HepG2 (cell line): ENCODE measurements around the gene COMT. TPM values are rescaled to one million over a fixed set of nuclear protein-coding genes. Genes with fewer than 3 reads are reported as not detected.

Experiments used
- ARID5B ChIP-seq: IDR thresholded peaks from 2 replicates; pipeline ENCODE4 v1.4.0; 2020; ENCODE audit warnings: mild to moderate bottlenecking, missing genetic modification reagents
- GABPB1 ChIP-seq: IDR thresholded peaks from 2 replicates; pipeline ENCODE4 v1.6.1; 2016; ENCODE audit warnings: mild to moderate bottlenecking, missing genetic modification reagents, moderate library complexity, missing compliant biosample characterization
- KIAA2018 ChIP-seq: sonication (generic); formaldehyde crosslinking; IDR thresholded peaks from 2 replicates; pipeline ENCODE4 v1.5.0; 2020; ENCODE audit warnings: mild to moderate bottlenecking, missing genetic modification reagents, borderline replicate concordance
- SMAD9 ChIP-seq: sonication (generic); formaldehyde crosslinking; IDR thresholded peaks from 2 replicates; pipeline ENCODE4 v1.5.1; 2020; ENCODE audit warnings: mild to moderate bottlenecking, missing genetic modification reagents
- ZBTB25 ChIP-seq: IDR thresholded peaks from 2 replicates; pipeline ENCODE4 v1.6.1; 2018; ENCODE audit warnings: missing genetic modification reagents
- ZNF615 ChIP-seq: sonication (generic); formaldehyde crosslinking; IDR thresholded peaks from 2 replicates; pipeline ENCODE4 v1.5.0; 2020; ENCODE audit warnings: mild to moderate bottlenecking, missing genetic modification reagents, borderline replicate concordance
- ZNF646 ChIP-seq: sonication (generic); formaldehyde crosslinking; IDR thresholded peaks from 2 replicates; pipeline ENCODE4 v1.9.0; 2021; ENCODE audit warnings: mild to moderate bottlenecking, missing genetic modification reagents
- ZNF792 ChIP-seq: IDR thresholded peaks from 2 replicates; pipeline ENCODE4 v1.6.1; 2016
- polyA plus RNA-seq, 8 experiments: library from polyadenylated mRNA; depleted of rRNA in 3 of 8; stranded (reverse) in 7 of 8; unstranded in 1 of 8; fragments of >200 nt; fragmentation: Illumina TruSeq in 4 of 8; extraction: Trizol in 4 of 8; gene quantifications; 2 replicates each; pipeline versions ENCODE4 v1.2.1 to v1.2.3, GENCODE V29; 2011 to 2016; ENCODE audit warnings: low read depth in 4 of 8, missing spikeins in 1 of 8, mixed read lengths in 1 of 8; ENCODE audit not compliant: insufficient read depth in 1 of 8
- total RNA-seq, 5 experiments: library from RNA; depleted of rRNA; stranded (reverse); fragments of >200 nt; fragmentation: Illumina TruSeq; extraction: Trizol; gene quantifications; 2 replicates each; pipeline ENCODE4 v1.2.3, GENCODE V29; 2016; ENCODE audit warnings: low read depth in 1 of 5

Gene COMT
- total and polyA plus RNA-seq, 2 of the 13 experiments (the other 11 are each of a cell fraction or from before 2014, with no cell fraction given), result 156 to 162 TPM

- TF ChIP-seq ZNF646 (CRISPR knock-in tag) (no peak), SMAD9 (CRISPR knock-in tag) (no peak), GABPB1 (CRISPR knock-in tag) (no peak; the same call in 1 of the 2 replicates), ZNF792 (CRISPR knock-in tag) (no peak; the same call in 1 of the 2 replicates), ARID5B (CRISPR knock-in tag) (no peak), KIAA2018 (CRISPR knock-in tag) (no peak), ZBTB25 (CRISPR knock-in tag) (no peak), ZNF615 (CRISPR knock-in tag) (no peak)
Observed at GRCh38 chr22:19962246-19962908, 20.8 kb downstream of the COMT start (continued).
